Prostate gland (tissue), 2 donors: Measurements from ENCODE around the gene PASK.

Experiments
- POLR2A ChIP-seq: fragments of 450-650 bp; IDR thresholded peaks from one replicate; pipeline ENCODE4 v1.6.1; 2016; ENCODE audit warnings: antibody characterized with exemption, mild to moderate bottlenecking
- POLR2AphosphoS5 ChIP-seq: sonication (generic); formaldehyde crosslinking; IDR thresholded peaks from one replicate; pipeline ENCODE4 v1.6.1; 2017; ENCODE audit warnings: antibody characterized with exemption
- TF ChIP-seq, protein P1 (sequence below), 4 experiments: fragments of 200-600 bp in 2 of 4; fragments of 450-650 bp in 2 of 4; sonication (generic) in 2 of 4; IDR thresholded peaks; 1 replicate in 3 of 4; 2 replicates in 1 of 4; pipeline ENCODE4 v1.5.1; 2016 to 2019; ENCODE audit warnings: antibody characterized with exemption in 4 of 4, mild to moderate bottlenecking in 2 of 4, moderate library complexity in 2 of 4

- TF ChIP-seq, protein P1, sequence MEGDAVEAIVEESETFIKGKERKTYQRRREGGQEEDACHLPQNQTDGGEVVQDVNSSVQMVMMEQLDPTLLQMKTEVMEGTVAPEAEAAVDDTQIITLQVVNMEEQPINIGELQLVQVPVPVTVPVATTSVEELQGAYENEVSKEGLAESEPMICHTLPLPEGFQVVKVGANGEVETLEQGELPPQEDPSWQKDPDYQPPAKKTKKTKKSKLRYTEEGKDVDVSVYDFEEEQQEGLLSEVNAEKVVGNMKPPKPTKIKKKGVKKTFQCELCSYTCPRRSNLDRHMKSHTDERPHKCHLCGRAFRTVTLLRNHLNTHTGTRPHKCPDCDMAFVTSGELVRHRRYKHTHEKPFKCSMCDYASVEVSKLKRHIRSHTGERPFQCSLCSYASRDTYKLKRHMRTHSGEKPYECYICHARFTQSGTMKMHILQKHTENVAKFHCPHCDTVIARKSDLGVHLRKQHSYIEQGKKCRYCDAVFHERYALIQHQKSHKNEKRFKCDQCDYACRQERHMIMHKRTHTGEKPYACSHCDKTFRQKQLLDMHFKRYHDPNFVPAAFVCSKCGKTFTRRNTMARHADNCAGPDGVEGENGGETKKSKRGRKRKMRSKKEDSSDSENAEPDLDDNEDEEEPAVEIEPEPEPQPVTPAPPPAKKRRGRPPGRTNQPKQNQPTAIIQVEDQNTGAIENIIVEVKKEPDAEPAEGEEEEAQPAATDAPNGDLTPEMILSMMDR (IDR thresholded peaks at IDR 0.05) = no peak
- TF ChIP-seq POLR2A (no peak), POLR2AphosphoS5 (no peak)
Measured at GRCh38 chr2:241195506-241196130, 46.3 kb upstream of the PASK start.
